ENCODE results near the gene CELSR1.
"Not testable (repeated sequence)": the region's sequence is repeated elsewhere in the genome, so short reads cannot be mapped to it uniquely, and the experiment has no call there.

The CELSR1 gene

DNA sequence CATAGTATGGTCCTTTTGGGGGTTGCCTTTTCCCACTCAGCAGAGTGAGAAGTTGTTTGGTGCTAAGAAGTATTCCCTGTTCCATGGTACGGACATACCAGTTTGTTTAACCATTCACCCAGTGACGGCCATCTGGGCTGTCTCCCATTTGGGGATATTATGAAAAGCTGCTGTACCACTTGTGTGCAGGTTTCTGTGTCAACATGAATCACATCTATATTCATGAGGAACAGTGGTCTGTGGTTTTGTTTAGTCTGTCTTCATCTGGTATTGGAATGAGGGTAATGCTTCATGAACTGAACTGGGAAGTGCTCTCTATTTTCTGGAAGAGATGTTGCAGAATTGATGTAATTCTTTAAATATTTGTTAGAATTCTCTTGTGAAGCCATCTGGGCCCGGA is 112.4 kb downstream of the CELSR1 start:
- DNase-seq (ENCODE audit: low read depth in 2 of 2) = no peak

DNA sequence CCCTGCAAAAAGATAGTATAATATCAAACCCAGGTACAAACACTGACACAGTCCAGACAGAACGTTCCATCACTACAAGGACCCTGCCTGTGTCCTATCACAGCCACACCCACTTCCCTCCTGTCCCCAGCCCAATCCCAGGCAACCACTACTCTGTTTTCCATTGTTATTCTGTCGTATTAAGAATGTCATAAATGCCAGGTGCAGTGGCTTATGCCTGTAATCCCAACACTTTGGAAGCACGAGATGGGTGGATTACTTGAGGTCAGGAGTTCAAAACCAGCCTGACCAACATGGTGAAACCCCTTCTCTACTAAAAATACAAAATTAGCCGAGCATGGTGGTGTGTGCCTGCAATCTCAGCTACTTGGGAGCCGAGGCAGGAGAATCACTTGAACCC is 112.9 kb downstream of the CELSR1 start:
- no peak for DNase-seq (ENCODE audit: low read depth in 2 of 2)

DNA sequence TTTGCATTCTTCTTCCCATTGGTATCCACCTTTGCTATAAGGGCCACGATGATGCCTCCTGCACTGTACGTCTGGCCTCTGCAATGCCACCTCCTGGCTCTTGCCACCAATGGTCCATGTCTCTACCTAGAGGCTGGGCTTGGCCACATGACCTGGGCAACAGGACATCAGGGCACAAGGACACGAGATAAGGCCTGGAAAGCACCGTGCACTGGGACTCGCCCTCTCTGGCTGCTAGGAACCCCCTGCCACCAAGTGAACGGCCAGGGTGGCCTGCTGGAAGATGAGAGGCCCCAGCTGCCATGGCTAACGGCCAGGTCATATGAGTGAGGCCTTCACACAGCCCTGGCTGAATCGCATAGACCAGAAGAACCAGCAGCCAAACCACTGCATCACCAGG is 114.5 kb downstream of the CELSR1 start:
- DNase-seq (ENCODE audit: low read depth in 2 of 2) = no peak

DNA sequence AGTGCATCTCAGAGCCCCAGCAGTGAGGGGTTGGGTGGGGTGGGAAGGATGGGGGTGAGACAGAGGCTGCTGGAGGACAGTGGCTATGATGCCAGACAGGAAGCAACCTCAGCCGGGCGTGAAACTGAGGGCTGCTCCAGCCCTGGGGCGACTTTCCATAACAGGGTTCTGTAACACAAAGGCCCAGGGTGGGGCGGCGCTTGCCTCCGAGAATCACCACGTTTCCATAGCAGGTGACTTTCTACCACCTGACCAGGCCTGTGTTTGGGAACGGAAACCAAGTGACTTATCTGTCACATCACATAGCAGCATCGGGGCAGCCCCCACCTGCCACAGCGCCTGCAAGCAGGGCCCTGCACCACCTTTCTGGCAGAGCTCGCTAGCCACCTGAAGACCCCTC is 116.2 kb downstream of the CELSR1 start:
- no peak for DNase-seq (ENCODE audit: low read depth in 2 of 2)

DNA sequence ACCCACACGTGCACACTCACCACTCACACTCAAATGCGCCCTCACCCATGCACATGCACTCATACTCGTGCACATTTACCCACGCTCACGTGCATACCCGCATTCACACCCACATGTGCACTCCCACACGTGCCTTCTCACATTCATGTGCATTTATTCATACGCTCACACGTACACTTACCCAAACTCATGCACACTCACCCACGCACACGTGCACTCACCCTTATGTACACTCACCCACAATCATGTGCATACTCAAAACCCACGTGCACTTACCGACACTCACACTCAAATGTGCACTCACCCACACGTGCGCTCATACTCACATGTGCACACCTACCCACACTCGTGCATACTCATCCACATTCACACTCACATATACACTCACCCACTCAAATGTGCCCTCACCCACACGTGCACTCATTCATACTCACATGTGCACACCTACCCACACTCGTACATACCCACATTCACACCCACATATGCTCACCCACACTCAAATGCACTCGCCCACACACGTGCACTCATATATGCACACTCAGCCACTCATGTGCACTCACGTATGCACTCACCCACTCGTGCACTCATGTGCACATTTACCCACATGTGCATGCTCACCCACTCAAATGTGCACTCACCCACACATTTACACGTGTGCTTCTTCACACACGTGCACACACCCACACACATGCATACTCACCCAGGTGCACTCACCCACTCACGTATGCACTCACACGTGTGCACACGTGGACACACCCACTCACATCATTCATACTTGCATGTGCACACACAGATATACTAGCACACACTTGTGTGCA is 117.5 kb downstream of the CELSR1 start:
- no peak for DNase-seq (ENCODE audit: low read depth in 2 of 2)

DNA sequence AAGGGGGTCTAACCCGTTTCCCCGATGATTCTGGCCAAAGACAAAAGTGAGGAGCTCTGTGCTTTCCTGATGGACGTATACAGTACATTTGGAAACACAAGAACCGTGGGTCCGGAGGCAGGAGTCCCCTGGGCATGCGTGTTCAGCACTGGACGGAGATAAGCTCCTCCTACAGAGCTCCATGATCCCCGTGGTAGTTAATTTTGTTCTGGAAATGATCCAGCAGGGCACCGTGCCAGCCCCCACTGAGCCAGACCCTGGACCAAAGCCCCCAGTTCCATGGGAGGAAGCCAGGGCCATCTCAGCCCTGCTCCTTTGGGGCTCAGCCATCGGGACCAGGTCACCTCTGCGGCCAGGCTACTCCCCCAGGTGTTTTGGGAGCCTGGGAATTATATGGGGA is 118.6 kb downstream of the CELSR1 start:
- no peak for DNase-seq (ENCODE audit: low read depth in 2 of 2)

DNA sequence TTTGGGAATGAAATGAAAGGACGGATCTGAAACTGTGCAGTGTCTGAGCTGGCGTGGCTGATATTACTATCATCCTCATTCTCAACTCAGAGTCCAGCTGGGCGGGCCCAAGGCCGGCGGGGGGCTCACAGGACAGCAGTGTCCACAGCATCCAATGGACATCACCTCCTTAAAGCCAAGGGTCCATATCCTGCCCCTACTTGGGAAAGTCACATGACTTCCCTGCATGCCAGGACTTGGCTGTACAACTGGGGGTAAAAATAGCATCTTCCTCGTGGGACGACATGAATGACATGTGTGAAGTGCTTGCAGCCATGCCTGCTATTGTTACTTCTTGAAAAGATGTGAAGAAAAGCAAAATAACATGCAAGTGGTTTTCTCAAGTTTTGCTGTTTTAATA is 119.7 kb downstream of the CELSR1 start:
- no peak for DNase-seq (ENCODE audit: low read depth in 2 of 2)

DNA sequence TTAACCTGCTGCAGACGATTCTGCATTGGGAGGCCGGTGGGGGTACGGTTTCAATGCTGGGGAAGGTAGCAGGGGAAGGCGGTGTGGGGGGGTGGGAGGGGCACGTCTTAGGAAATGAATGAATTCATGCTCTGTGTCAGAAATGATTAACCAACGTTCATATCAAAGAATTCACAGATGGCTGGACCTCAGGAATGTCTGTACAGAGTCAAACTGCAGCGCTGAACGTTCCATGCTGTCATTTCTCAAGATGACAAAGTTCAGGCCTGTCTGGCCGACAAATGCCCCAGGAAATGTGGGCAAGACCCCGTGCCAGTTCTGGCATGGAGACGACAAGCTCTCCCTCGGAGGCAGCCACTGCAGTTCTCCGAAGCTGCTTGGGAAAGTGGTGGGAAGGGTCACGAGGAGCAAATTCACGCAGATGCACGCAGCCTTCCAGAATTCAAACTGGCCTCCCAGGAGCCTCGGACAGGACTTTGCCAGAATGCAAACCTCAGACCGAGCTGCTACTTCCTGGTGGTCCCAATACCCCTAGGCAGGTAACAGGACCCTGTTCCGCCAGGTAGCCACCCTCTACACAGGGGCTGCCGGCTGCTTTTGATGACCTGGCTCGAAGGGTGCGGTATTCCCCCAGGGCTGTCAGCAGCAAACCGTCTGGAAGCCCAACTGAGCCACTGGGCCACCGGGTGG is 120.4 kb downstream of the CELSR1 start:
- no peak for DNase-seq (ENCODE audit: low read depth in 2 of 2)

DNA sequence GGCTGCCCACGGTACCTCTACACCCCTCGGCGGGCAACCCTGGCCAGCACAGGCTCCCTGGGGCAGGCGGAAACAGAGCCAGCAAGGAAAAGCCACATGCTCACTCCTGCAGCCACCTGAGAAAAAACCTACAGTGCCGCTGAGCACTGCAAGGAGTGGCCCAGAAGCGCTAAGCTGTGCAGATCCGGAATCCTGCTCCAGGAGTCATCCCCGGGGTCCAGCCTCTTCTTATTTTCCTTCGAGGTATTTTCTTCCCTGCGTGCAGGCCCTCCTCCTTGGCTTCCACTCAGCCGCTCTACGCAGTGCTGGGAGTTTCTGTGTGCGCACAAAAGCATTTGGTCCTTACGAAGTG is 120.9 kb downstream of the CELSR1 start:
- no peak for DNase-seq (ENCODE audit: low read depth in 2 of 2)

DNA sequence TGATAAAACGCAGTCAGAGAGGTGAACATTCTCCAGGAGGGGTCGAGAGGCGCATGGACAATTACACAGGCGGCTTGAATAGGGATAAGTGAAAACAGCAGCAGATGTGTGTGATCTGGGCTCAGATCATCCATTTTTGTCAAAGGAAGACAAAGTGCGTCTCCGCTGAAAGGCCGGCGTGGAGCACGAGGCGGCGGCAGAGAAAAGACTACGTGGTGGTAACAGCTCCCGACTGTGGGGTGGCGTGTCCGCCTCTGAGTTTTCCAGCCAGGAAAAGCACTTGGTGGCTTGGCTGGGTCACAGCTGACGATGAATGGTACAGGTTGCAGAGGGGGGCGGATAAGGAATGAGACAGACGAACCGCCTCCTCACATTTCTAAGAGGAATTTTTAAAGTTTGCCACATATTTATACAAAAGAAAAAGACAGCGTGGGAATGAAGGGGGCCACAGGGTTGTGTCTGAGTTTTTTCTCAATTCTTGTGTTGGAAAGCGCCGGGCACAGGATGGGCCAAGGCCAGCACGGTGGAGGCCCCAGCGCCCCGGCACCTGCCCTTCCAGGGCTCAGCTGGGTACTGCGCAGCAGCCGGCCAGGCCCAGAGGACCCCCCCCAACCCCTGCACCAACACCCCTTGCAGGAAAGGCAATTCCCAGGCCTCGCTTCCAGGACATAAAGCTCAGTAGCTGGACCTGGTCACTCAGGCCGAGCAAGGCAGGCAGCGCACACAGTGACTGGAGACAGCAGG is 121.5 kb downstream of the CELSR1 start:
- no peak for DNase-seq (ENCODE audit: low read depth in 2 of 2)

DNA sequence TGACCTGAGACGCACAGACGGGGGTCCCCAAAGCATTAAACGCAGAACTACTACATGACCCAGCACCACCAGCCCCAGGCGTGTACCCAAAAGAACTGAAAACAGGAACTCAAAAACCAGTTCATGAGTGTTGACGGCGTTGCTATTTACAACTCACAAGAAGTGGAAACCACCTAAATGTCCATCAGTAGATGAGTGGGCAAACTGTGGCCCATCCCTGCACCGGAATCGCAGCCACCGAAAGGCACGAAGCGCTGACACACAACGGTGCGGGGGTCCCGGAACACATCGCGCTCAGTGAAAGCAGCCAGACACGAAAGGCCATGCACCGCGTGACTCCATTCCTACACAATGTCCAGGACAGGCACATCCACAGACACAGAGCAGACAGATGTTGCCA is 122.7 kb downstream of the CELSR1 start:
- no peak for DNase-seq (ENCODE audit: low read depth in 2 of 2)

DNA sequence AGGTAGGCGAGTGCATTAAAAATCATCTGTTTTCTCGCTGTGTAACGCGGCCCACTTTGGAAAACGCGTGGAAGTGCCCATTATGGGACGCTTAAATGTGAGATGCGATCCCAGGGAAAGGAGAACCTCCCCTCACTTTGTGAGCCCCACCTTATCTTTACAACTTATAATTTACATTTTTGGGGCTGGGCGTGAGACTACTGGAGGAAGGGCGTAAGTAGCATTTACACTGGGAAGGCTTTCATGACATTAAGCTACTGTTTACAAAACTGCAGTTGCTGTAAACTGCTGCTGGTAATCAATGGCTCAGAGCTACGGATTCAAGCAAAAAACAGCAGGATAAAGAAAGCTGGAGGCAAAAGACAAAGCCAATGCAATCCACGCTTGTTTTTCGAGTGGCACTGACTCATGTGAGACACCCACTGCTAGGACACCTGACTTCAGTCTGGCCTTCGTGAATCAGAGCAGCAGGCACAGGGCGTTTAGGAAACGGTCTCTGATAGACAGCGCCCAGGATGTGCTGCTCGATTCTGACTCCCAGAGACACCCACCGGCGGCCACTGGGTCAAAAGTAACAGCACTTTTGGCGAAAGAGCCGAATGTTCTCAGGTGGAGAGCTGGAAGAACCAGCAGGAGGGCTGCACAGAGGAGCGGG is 123.6 kb downstream of the CELSR1 start:
- no peak for DNase-seq (ENCODE audit: low read depth in 2 of 2)

DNA sequence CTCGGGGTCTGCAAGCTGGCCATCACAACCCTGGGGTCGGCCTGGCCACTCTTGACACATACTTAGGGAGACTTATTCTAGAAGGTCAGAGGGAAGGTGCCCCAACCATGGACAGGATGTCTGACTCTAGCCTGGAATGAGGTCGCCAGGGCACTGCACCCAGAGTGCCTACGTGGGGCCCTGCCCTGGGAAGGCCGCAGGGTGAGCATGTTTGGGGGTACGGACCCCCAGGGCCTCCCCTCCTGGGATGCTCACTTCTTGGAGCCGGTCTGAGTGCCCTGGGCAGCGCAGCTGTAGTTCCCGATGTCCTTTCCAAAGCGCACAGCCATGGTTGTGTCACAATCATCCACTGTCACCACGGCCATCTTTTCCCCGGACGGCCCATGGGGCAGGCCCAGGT is 126.1 kb downstream of the CELSR1 start:
- DNase-seq (ENCODE audit: low read depth in 2 of 2) = no peak

DNA sequence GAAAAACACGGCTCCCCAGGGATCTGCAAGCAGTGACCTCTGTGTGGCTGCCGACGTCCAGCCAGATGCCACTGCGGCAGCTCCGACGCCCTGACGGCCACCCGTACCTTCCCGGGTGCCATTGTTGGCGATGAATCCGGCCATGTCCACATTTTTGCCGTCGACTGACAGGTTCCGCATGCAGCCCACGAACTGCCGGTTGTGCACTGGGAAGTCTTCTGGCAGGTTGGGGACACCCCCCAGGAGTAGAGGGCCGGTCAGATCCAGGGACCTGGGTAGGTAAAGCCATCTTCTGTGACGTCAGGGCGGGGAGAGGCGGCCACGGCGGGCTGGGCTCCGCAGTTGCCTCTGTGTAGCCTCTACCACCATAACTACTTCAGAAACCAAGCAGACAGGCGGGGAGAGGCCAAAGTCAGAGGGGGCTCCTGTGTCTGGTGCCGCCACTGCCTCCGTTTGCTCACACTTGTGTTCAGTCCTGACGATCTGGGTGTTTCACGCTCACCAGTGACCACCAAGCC is 127.1 kb downstream of the CELSR1 start:
- DNase-seq (ENCODE audit: low read depth in 2 of 2) = no peak

DNA sequence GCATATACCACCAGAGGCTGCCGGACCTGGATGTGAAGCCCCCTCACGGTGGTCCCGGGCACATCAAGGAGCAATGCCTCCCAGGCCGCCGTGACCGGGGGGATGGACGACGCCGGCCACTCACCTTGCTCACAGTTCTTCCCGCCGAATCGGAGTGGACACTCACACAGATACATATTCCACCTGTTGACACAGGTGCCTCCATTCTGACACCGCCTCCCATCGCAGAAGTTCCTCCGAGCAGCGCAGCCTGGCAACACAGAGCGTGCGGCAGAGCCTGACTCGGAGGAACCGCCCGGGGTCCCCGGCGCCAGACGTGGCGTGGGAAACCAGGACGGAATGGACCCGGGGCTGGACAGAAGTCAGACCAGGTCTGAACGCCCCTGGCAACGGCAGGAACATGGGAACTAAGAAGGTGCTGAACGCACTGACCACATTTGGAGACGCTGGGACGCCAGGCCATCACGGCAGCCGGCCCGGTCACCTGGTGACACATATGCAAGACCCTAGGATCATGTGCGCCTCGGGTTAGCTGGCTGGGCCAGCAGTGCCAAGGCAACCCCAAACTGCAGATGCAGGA is 127.7 kb downstream of the CELSR1 start:
- no peak for DNase-seq (ENCODE audit: low read depth in 2 of 2)

DNA sequence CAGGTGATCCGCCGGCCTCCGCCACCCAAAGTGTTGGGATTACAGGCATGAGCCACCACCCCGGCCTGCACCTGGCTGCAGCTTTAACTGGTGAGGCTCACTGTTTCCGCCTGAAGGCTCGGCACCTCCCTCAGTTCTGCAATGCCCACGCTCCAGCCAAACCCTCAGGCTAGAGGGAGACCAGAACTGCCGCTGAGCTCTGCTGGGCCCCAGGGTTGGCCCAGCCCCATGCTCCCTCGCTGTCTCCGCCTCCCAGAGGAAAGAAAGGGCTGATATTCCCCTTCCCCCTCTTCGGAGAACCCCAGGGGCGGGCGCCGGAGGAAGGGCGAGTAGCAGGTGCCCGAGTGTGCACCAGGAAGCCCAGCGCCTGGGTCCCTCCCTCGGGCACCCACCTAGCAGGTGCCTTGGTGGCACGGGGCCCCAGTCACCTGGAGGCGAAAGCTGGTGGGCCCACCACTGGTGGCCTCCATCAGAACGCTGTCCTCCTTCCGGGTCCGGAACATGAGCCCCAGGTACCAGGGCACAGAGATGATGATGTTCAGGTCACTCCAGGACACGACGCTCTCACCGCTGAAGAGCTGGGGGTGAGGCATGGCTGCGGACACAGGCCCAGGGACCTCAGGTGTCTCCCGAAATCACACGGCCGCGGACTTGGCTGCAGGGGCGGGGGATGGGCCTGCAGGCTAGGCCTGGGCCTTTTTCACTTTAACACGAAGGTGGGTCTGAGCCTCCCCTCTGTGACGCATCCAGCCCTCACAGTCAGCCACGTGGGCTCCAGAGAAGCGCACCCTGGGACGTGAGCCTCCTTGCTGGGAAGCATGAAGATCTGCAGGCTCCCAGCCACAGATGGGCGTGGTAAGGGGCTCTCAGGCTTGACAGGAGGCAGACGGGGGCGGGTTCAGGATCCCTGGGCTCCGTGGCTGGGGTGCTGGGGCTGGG is 128.6 kb downstream of the CELSR1 start:
- DNase-seq (ENCODE audit: low read depth in 2 of 2) = no peak

DNA sequence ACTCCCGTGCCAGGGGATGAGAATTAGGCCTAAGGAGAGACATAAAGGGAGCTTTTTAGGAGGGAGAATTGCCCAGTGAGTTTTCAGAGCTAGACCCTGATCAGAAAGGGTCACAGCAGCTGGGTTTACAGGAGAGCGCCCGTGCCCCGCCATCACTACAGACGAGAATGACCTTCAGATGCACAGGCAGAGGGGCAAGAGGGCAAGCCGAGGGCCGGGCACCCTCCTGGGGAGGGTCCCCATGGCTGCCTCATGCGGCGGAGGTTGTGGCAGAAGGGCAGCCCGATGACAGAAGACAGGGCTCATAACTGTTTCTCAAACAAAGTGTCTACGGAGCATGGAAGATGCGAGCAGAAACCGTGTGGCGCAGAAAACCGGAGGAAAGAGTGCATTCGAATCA is 129.7 kb downstream of the CELSR1 start:
- no peak for DNase-seq (ENCODE audit: low read depth in 2 of 2)

DNA sequence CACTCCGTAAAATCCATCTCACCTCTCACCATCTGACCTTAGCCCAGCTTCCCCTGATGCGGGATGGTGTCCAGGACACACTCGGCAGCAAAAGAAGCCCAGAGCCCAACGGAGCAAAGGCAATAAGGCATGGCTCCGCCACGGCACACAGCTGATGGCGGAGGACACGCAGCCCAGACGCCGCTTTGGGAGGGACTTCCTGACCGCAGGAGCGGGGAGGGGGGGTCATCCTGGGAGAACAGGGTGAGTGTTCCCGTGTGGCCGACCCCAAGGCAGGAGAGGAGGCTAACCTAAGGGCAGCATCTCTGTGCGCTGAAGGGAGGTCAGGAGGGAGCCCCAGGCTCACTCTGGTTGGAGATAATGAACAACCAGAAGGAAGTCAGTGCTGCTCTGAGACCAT is 130.6 kb downstream of the CELSR1 start:
- no peak for DNase-seq (ENCODE audit: low read depth in 2 of 2)

DNA sequence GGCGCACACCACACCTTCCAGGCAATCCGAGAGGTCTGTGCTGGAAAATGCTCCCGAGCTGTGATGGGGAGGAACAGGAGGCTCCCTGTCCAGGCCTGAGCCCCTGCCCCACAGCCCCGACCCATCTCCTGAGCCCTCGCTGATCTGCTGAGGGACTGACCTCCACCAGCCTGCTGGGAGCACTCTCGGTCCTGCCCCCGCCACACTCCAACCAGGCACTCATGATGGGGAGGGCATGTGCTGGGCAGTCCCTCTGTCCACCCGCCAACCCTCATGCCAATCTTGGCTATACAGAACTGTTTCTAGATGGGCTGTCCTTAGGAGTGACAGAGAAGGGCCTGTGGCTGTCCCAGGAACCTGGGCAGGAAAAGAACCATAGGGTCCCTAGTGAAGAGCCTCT is 131.1 kb downstream of the CELSR1 start:
- no peak for DNase-seq (ENCODE audit: low read depth in 2 of 2)

DNA sequence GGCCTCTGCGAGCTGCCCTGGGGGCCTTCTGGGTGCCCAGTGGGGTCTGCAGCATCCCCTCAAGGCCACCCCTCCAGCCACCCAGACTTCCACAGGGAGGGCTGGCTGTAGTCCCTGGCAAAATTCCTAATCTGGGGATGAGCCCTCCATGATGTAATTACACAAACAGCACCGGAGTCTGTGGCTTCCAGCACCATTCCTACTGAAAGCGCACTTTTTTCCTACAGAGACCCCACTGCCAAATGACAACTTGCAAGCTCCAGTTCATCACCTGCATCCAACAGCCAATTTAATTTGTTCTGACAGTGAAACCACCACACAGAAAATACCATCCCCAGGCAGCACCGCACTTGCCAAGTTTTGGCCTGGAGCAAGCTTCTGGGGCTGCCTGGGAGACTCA is 131.5 kb downstream of the CELSR1 start:
- DNase-seq (ENCODE audit: low read depth in 2 of 2) = no peak

DNA sequence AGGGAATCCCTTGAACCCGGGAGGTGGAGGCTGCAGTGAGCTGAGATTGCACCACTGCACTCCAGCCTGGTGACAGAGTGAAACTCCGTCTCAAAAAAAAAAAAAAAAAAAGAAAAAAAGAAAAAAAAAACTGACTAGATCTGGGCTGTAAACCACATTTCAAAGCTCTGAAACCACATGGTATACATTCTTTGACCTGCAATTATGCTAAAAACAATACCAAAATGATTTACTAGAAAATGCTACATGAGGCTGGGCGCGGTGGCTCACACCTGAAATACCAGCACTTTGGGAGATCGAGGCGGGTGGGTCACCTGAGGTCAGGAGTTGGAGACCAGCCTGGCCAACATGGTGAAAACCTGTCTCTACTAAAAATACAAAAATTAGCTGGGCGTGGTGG is 133.5 kb downstream of the CELSR1 start:
- not testable (repeated sequence) for DNase-seq (ENCODE audit: low read depth in 2 of 2)
